Amygdala (tissue), 56 donors: ENCODE data around the gene CUX1.
"Not testable (repeated sequence)": the region's sequence is repeated elsewhere in the genome, so short reads cannot be mapped to it uniquely, and the experiment has no call there.

ENCODE experiments used
- DNase-seq, 56 donors: peaks; one replicate each; lab custom pipeline; 2025; lab: John Stamatoyannopoulos, UW

CUX1 gene

GRCh38 chr7:101971457-101971856 lies 154.0 kb downstream of the CUX1 start:
- no peak for DNase-seq

GRCh38 chr7:101972627-101973026 lies 155.2 kb downstream of the CUX1 start:
- DNase-seq: no peak

GRCh38 chr7:101973130-101973529 lies 155.7 kb downstream of the CUX1 start:
- DNase-seq: no peak

- DNase-seq: no peak
Observed at GRCh38 chr7:101974393-101974792, 157.0 kb downstream of the CUX1 start.

- DNase-seq: no peak
Observed at GRCh38 chr7:101975046-101975445, 157.6 kb downstream of the CUX1 start.

- DNase-seq: no peak
Observed at GRCh38 chr7:101976411-101976810, 159.0 kb downstream of the CUX1 start.

GRCh38 chr7:101977249-101977648 lies 159.8 kb downstream of the CUX1 start:
- no peak for DNase-seq

- DNase-seq: no peak
Observed at GRCh38 chr7:101978683-101979082, 161.3 kb downstream of the CUX1 start.

- DNase-seq: no peak
Observed at GRCh38 chr7:101983147-101983811, 165.9 kb downstream of the CUX1 start.

- no peak for DNase-seq
Observed at GRCh38 chr7:101984133-101984879, 166.9 kb downstream of the CUX1 start.

GRCh38 chr7:101985057-101985902 lies 167.9 kb downstream of the CUX1 start:
- DNase-seq: no peak

GRCh38 chr7:101985903-101986734 lies 168.7 kb downstream of the CUX1 start:
- peak in 1 of 56 donors; percentile 2 for DNase-seq

- DNase-seq: no peak
Observed at GRCh38 chr7:101987494-101987893, 170.1 kb downstream of the CUX1 start.

GRCh38 chr7:101988060-101988459 lies 170.6 kb downstream of the CUX1 start:
- not testable (repeated sequence) for DNase-seq

- no peak for DNase-seq
Observed at GRCh38 chr7:101988513-101988912, 171.1 kb downstream of the CUX1 start.

- no peak for DNase-seq
Observed at GRCh38 chr7:101989101-101989500, 171.7 kb downstream of the CUX1 start.

GRCh38 chr7:101990811-101991418 lies 173.5 kb downstream of the CUX1 start:
- DNase-seq: peak in 3 of 56 donors; percentile 3 to 11 (median 5)

- DNase-seq: no peak
Observed at GRCh38 chr7:101991860-101992259, 174.4 kb downstream of the CUX1 start.

- no peak for DNase-seq
Observed at GRCh38 chr7:101993311-101993710, 175.9 kb downstream of the CUX1 start.

- no peak for DNase-seq
Observed at GRCh38 chr7:101995121-101995520, 177.7 kb downstream of the CUX1 start.
